Ishikawa (cell line): Measurements from ENCODE around the gene NHSL1.

Source experiments
- CEBPB ChIP-seq: IDR thresholded peaks from 2 replicates; pipeline ENCODE4 v1.6.1; 2012
- CREB1 ChIP-seq: IDR thresholded peaks from 2 replicates; pipeline ENCODE4 v1.6.1; 2012; ENCODE audit warnings: low read depth
- EGR1 ChIP-seq: IDR thresholded peaks from 2 replicates; pipeline ENCODE4 v1.6.1; 2012
- EP300 ChIP-seq: IDR thresholded peaks from 2 replicates; pipeline ENCODE4 v1.6.1; 2012; ENCODE audit warnings: borderline replicate concordance
- FOXM1 ChIP-seq: IDR thresholded peaks from 2 replicates; pipeline ENCODE4 v1.6.1; 2012; ENCODE audit warnings: low read depth, borderline replicate concordance
- NFIC ChIP-seq: IDR thresholded peaks from 2 replicates; pipeline ENCODE4 v1.6.1; 2012
- RAD21 ChIP-seq: IDR thresholded peaks from 2 replicates; pipeline ENCODE4 v1.6.1; 2012; ENCODE audit warnings: low read depth
- TAF1 ChIP-seq: IDR thresholded peaks from 2 replicates; pipeline ENCODE4 v1.6.1; 2012; ENCODE audit warnings: low read depth, mild to moderate bottlenecking
- TCF12 ChIP-seq: IDR thresholded peaks from 2 replicates; pipeline ENCODE4 v1.6.1; 2012; ENCODE audit warnings: low read depth
- TEAD4 ChIP-seq: IDR thresholded peaks from 2 replicates; pipeline ENCODE4 v1.6.1; 2012
- YY1 ChIP-seq: IDR thresholded peaks from 2 replicates; pipeline ENCODE4 v1.6.1; 2012; ENCODE audit warnings: low read depth
- ZBTB7A ChIP-seq: IDR thresholded peaks from 2 replicates; pipeline ENCODE4 v1.6.1; 2012; ENCODE audit warnings: low read depth
- TF ChIP-seq, protein P1 (sequence below): IDR thresholded peaks from 2 replicates; pipeline ENCODE4 v1.6.1; 2012
- TF ChIP-seq, protein P2 (sequence below): IDR thresholded peaks from 2 replicates; pipeline ENCODE4 v1.6.1; 2012; ENCODE audit warnings: low read depth, mild to moderate bottlenecking
- TF ChIP-seq, protein P3 (sequence below): IDR thresholded peaks from 2 replicates; pipeline ENCODE4 v1.6.1; 2012

Gene NHSL1

DNA sequence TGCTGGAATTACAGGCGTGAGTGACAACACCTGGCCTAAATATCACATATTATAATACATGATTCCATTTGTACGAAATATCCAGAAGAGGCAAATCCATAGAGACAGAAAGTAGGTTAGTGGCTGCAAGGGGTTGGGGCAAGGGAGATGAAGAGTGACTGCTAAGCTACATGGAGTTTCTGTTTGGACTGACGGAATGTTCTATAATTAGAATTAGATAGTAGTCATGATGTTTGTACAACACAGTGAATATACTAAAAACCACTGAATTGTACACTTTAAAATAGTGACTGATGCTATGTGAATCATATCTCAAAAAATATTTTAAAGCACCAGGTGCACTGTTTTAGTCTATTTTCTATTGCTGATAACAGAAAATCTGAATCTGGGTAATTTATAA lies 99.0 kb downstream of the NHSL1 start:
- TF ChIP-seq CREB1 (no peak), CEBPB (no peak), NFIC (no peak), EP300 (no peak), TEAD4 (no peak), ZBTB7A (no peak), FOXM1 (no peak), YY1 (no peak), TCF12 (no peak), RAD21 (no peak), EGR1 (no peak), TAF1 (no peak)
- TF ChIP-seq, protein P1, sequence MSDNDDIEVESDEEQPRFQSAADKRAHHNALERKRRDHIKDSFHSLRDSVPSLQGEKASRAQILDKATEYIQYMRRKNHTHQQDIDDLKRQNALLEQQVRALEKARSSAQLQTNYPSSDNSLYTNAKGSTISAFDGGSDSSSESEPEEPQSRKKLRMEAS = no peak
- TF ChIP-seq, protein P2, sequence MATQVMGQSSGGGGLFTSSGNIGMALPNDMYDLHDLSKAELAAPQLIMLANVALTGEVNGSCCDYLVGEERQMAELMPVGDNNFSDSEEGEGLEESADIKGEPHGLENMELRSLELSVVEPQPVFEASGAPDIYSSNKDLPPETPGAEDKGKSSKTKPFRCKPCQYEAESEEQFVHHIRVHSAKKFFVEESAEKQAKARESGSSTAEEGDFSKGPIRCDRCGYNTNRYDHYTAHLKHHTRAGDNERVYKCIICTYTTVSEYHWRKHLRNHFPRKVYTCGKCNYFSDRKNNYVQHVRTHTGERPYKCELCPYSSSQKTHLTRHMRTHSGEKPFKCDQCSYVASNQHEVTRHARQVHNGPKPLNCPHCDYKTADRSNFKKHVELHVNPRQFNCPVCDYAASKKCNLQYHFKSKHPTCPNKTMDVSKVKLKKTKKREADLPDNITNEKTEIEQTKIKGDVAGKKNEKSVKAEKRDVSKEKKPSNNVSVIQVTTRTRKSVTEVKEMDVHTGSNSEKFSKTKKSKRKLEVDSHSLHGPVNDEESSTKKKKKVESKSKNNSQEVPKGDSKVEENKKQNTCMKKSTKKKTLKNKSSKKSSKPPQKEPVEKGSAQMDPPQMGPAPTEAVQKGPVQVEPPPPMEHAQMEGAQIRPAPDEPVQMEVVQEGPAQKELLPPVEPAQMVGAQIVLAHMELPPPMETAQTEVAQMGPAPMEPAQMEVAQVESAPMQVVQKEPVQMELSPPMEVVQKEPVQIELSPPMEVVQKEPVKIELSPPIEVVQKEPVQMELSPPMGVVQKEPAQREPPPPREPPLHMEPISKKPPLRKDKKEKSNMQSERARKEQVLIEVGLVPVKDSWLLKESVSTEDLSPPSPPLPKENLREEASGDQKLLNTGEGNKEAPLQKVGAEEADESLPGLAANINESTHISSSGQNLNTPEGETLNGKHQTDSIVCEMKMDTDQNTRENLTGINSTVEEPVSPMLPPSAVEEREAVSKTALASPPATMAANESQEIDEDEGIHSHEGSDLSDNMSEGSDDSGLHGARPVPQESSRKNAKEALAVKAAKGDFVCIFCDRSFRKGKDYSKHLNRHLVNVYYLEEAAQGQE = no peak
- TF ChIP-seq, protein P3, sequence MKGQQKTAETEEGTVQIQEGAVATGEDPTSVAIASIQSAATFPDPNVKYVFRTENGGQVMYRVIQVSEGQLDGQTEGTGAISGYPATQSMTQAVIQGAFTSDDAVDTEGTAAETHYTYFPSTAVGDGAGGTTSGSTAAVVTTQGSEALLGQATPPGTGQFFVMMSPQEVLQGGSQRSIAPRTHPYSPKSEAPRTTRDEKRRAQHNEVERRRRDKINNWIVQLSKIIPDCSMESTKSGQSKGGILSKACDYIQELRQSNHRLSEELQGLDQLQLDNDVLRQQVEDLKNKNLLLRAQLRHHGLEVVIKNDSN = no peak

DNA sequence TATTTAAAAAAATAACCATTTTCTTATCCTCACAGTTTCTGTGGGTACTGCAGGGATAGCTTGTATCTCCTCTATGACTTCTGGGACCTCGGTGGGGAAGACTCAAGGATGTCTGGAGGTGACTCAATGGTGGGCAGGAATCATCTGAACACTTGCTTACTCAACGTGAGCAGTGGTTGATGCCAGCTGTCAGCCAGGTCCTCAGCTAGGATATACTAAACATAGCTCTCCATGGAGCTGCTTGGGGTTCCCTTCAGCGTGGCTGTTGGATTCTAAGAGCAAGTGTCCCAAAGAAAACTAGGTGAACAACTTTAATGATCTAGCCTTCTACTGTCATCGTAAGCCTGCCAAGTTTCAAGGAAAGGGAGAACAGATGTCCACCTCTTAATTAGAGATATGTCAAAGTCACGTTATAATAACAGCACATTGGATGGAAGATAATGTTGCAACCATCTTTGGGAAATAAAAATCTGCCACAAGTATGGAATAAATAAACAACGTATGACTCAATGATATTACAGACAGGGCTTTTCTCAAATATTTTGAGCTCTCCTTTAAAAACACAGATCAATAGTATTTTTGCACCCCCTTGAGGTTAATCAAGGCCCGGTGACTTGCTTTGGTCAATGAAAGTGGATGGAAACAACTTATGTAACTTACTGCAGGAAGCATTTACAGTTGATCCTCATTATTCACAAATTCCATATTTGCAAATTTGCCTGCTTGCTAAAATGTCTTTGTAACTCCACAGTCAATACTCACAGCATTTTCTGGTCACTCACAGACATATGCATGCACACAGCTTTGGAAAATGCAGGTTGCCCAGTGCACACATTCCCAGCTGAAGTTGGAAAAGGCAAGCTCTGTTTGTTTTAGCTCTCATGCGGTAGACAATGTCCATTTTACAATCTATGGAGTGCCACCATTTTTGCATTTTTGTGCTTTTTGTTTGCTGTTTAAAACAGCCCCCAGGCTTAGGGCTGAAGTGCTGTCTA lies 101.9 kb downstream of the NHSL1 start:
- TF ChIP-seq, protein P3 = no peak
- TF ChIP-seq YY1 = no peak
- no peak for TF ChIP-seq TEAD4

DNA sequence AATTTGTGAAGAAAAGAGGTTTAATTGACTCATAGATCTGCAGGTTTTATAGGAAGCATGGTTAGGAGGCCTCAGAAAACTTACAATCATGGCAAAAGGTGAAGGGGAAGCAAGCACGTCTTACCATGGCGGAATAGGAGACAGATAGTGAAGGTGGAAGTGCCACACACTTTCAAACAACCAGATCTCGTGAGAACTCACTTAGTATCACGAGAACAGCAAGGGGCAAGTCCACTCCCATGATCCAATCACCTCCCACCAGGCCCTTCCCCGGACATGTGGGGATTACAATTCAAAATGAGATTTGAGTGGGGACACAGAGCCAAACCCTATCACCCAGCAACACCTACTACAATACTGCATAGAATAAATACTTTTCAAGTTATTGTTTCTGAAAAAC lies 102.6 kb downstream of the NHSL1 start:
- no peak for TF ChIP-seq CEBPB
- no peak for TF ChIP-seq FOXM1
- TF ChIP-seq, protein P2 = no peak
- TF ChIP-seq RAD21 = no peak
- TF ChIP-seq, protein P1 = no peak
- TF ChIP-seq CREB1 = no peak
- TF ChIP-seq TEAD4 = no peak
- TF ChIP-seq TCF12 = no peak
- TF ChIP-seq, protein P3 = no peak
- no peak for TF ChIP-seq EGR1
- TF ChIP-seq ZBTB7A = no peak

DNA sequence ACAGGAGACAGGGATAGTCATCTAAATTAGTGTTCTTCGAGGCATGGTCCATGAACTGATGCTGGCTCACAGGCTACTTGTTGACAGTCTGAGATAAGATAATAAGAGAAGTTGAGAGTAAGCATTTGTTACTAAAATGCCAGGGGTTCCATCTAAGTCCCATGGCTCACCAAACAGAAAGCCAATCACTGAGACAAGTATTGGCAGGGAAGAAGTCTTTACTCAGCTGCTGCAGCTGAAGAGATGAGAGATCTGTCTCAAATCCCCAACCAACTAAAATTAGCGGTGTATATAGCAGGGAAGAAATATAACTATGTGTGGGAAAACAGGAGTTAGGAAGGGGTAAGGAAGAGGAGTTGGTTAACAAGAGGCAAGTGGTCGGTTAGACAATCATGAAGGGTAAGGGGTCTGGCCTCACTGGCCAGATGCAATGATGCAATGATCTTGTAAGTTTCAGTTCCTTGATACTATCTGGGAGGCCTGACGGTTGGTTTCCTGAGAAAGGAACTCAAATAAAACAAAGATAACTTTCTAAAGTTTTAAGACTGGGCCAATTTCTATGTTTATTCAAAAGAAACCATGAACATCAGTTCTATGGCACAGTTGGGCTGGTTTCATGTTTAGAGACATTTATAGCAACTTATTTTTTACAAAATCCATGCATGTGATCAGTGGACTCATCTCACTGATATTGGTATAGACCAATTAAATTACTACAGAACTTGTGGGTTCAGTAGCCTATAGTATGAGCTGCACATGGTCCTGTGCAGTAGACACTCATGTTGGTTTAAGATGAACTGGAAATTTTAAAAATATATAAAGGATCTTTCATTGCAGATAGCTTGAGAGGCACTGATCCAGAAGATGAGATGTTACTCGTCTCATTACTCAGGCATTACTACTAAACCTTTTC lies 105.2 kb downstream of the NHSL1 start:
- TF ChIP-seq TAF1 (no peak), TEAD4 (no peak), ZBTB7A (no peak), TCF12 (no peak), CREB1 (no peak), NFIC (no peak), FOXM1 (no peak), YY1 (no peak), EGR1 (no peak), EP300 (no peak), CEBPB (no peak)
- TF ChIP-seq, protein P1 = no peak
- TF ChIP-seq, protein P3 = no peak
